Activated T-helper 1 cell treated with anti-CD3 and anti-CD28 coated beads, Interleukin-12 subunit alpha, Interleukin-12 subunit beta, Interleukin-2, Interleukin-4 antibody, amounts not matched to agents 30 ng/mL and 10 ng/mL and 1 ng/mL, durations not matched to agents 14 hours and 24 hours and 36 hours (primary cell): ENCODE data around the gene KLF14. TPM values are rescaled to one million over a fixed set of nuclear protein-coding genes. Genes with fewer than 3 reads are reported as not detected.
"Not testable (repeated sequence)": the region's sequence is repeated elsewhere in the genome, so short reads cannot be mapped to it uniquely, and the experiment has no call there.

Experiments
- DNase-seq: peaks from one replicate; pipeline ENCODE4 v3.0.0; 2021; ENCODE audit warnings: low spot score
- H3K27ac Mint-ChIP-seq: one replicate; pipeline ENCODE4 v1.8.0; 2021; ENCODE audit warnings: mild to moderate bottlenecking, mixed read lengths
- H3K27me3 Mint-ChIP-seq: one replicate; pipeline ENCODE4 v1.8.0; 2022; ENCODE audit warnings: mild to moderate bottlenecking, moderate library complexity, mixed read lengths; ENCODE audit not compliant: insufficient read depth
- H3K36me3 Mint-ChIP-seq: one replicate; pipeline ENCODE4 v1.8.0; 2021; ENCODE audit warnings: low read depth, mixed read lengths
- H3K4me1 Mint-ChIP-seq: one replicate; pipeline ENCODE4 v1.8.0; 2021; ENCODE audit warnings: low read depth, mixed read lengths
- H3K4me3 Mint-ChIP-seq: one replicate; pipeline ENCODE4 v1.8.0; 2021; ENCODE audit warnings: mild to moderate bottlenecking, moderate library complexity, mixed read lengths
- H3K9me3 Mint-ChIP-seq: one replicate; pipeline ENCODE4 v1.8.0; 2021; ENCODE audit warnings: mixed read lengths
- intact Hi-C: fragments of 100-400 bp; cut with micrococcal nuclease; formaldehyde crosslinking; loops from one replicate; pipeline ENCODE4 v1.15.1; 2024
- total RNA-seq: library from RNA; stranded (reverse); gene quantifications from 2 replicates; pipeline ENCODE4 v1.2.3, GENCODE V29; 2022

KLF14 gene
- not detected in 2 replicates for total RNA-seq

GRCh38 chr7:130733931-130734814 is at the start of gene KLF14:
Gene KLF14, minus strand, starts transcription at chr7:130734207. Its CDS starts 174 bp downstream, at chr7:130734033.
- Mint-ChIP-seq H3K4me1 (peaks cover 8% of the 10 kb centered on the region), H3K36me3 (no peaks in the 10 kb centered on the region), H3K27ac (no peak within 1 kb of the TSS), H3K9me3 (no peaks in the 10 kb centered on the region), H3K4me3 (peak within 1 kb of the TSS; percentile 83), H3K27me3 (peaks cover 69% of the 10 kb centered on the region)
- DNase-seq, result peak; percentile 12
- intact Hi-C loops, result loop anchor here (2.0 kb wide), 2 partner anchors 241 to 951 kb away; partner anchors contain the start of gene MEST

GRCh38 chr7:130781346-130781745 is 47.3 kb upstream of the KLF14 start:
- Mint-ChIP-seq H3K36me3 (no peaks in the 10 kb centered on the region), H3K27me3 (peaks cover 15% of the 10 kb centered on the region), H3K4me3 (no peak overlapping the region), H3K4me1 (no peaks in the 10 kb centered on the region), H3K27ac (no peak overlapping the region), H3K9me3 (no peaks in the 10 kb centered on the region)
- intact Hi-C loops, result no loop called here
- DNase-seq, result no peak

GRCh38 chr7:130777426-130777825 is 43.4 kb upstream of the KLF14 start:
- DNase-seq, result no peak
- peaks cover 10% of the 10 kb centered on the region for H3K27me3 Mint-ChIP-seq
- peaks cover 3% of the 10 kb centered on the region for H3K9me3 Mint-ChIP-seq
- intact Hi-C loops, result no loop called here
- H3K4me1 Mint-ChIP-seq, result no peaks in the 10 kb centered on the region
- no peaks in the 10 kb centered on the region for H3K36me3 Mint-ChIP-seq
- H3K4me3 Mint-ChIP-seq, result no peak overlapping the region
- no peak overlapping the region for H3K27ac Mint-ChIP-seq

GRCh38 chr7:130772456-130772855 is 38.4 kb upstream of the KLF14 start:
- H3K27me3 Mint-ChIP-seq, H3K36me3 Mint-ChIP-seq, H3K4me1 Mint-ChIP-seq, H3K27ac Mint-ChIP-seq, intact Hi-C loops, DNase-seq, H3K4me3 Mint-ChIP-seq: not testable (repeated sequence)
- peaks cover 31% of the 10 kb centered on the region for H3K9me3 Mint-ChIP-seq

GRCh38 chr7:130768854-130769253 is 34.8 kb upstream of the KLF14 start:
- Mint-ChIP-seq H3K9me3 (peaks cover 42% of the 10 kb centered on the region), H3K4me3 (no peak overlapping the region), H3K27ac (no peak overlapping the region), H3K4me1 (no peaks in the 10 kb centered on the region), H3K36me3 (no peaks in the 10 kb centered on the region), H3K27me3 (peaks cover 7% of the 10 kb centered on the region)
- intact Hi-C loops, result no loop called here
- no peak for DNase-seq

- H3K4me1 Mint-ChIP-seq, H3K4me3 Mint-ChIP-seq, H3K36me3 Mint-ChIP-seq, intact Hi-C loops, H3K27ac Mint-ChIP-seq, DNase-seq: not testable (repeated sequence)
- Mint-ChIP-seq H3K27me3 (peaks cover 13% of the 10 kb centered on the region), H3K9me3 (peaks cover 24% of the 10 kb centered on the region)
Measured at GRCh38 chr7:130764569-130764968, 30.6 kb upstream of the KLF14 start.

- Mint-ChIP-seq H3K36me3 (no peaks in the 10 kb centered on the region), H3K27me3 (peaks cover 13% of the 10 kb centered on the region), H3K9me3 (no peaks in the 10 kb centered on the region), H3K4me3 (no peak overlapping the region), H3K4me1 (no peaks in the 10 kb centered on the region), H3K27ac (no peak overlapping the region)
- intact Hi-C loops, result loop anchor here (1.0 kb wide), 5 partner anchors 74 to 695 kb away; no protein-coding TSS in a partner anchor
- no peak for DNase-seq
Measured at GRCh38 chr7:130758429-130759056, 24.5 kb upstream of the KLF14 start.

GRCh38 chr7:130756316-130756715 is 22.3 kb upstream of the KLF14 start:
- no peak overlapping the region for H3K4me3 Mint-ChIP-seq
- peaks cover 6% of the 10 kb centered on the region for H3K27me3 Mint-ChIP-seq
- intact Hi-C loops, result no loop called here
- no peaks in the 10 kb centered on the region for H3K36me3 Mint-ChIP-seq
- DNase-seq, result no peak
- no peak overlapping the region for H3K27ac Mint-ChIP-seq
- no peaks in the 10 kb centered on the region for H3K9me3 Mint-ChIP-seq
- no peaks in the 10 kb centered on the region for H3K4me1 Mint-ChIP-seq

- DNase-seq, result no peak
- H3K4me3 Mint-ChIP-seq, result no peak overlapping the region
- H3K27me3 Mint-ChIP-seq, result peaks cover 17% of the 10 kb centered on the region
- no peaks in the 10 kb centered on the region for H3K9me3 Mint-ChIP-seq
- H3K4me1 Mint-ChIP-seq, result no peaks in the 10 kb centered on the region
- no peaks in the 10 kb centered on the region for H3K36me3 Mint-ChIP-seq
- H3K27ac Mint-ChIP-seq, result no peak overlapping the region
- intact Hi-C loops, result no loop called here
Measured at GRCh38 chr7:130752424-130752823, 18.4 kb upstream of the KLF14 start.

- Mint-ChIP-seq H3K36me3 (no peaks in the 10 kb centered on the region), H3K27me3 (peaks cover 26% of the 10 kb centered on the region)
Measured at GRCh38 chr7:130750755-130751154, 16.7 kb upstream of the KLF14 start.

GRCh38 chr7:130748531-130749389 is 14.8 kb upstream of the KLF14 start:
- peaks cover 37% of the 10 kb centered on the region for H3K27me3 Mint-ChIP-seq
- no peak overlapping the region for H3K4me3 Mint-ChIP-seq
- no peak for DNase-seq
- no peaks in the 10 kb centered on the region for H3K4me1 Mint-ChIP-seq
- no peak overlapping the region for H3K27ac Mint-ChIP-seq
- no peaks in the 10 kb centered on the region for H3K9me3 Mint-ChIP-seq
- intact Hi-C loops, result no loop called here
- H3K36me3 Mint-ChIP-seq, result no peaks in the 10 kb centered on the region

More at GRCh38 chr7:130750755-130751154, 16.7 kb upstream of the KLF14 start:
- no peak for DNase-seq
- Mint-ChIP-seq H3K4me3 (no peak overlapping the region), H3K4me1 (no peaks in the 10 kb centered on the region), H3K27ac (no peak overlapping the region), H3K9me3 (no peaks in the 10 kb centered on the region)
- intact Hi-C loops, result no loop called here

- H3K9me3 Mint-ChIP-seq, result no peaks in the 10 kb centered on the region
- no peak overlapping the region for H3K4me3 Mint-ChIP-seq
- no peak overlapping the region for H3K27ac Mint-ChIP-seq
- H3K4me1 Mint-ChIP-seq, result no peaks in the 10 kb centered on the region
- intact Hi-C loops, result no loop called here
- H3K27me3 Mint-ChIP-seq, result peaks cover 34% of the 10 kb centered on the region
- no peak for DNase-seq
- no peaks in the 10 kb centered on the region for H3K36me3 Mint-ChIP-seq
Measured at GRCh38 chr7:130741331-130741995, 7.5 kb upstream of the KLF14 start.
